HL-60 (cell line): ENCODE measurements around the gene AK4.

Experiments used
- DNase-seq, 2 experiments: peaks; one replicate each; pipeline ENCODE4 v3.0.0-alpha.2; 2010 to 2020; ENCODE audit warnings: low read depth in 1 of 2, low spot score in 1 of 2
- H3K27ac ChIP-seq: fragments of 250-450 bp; sonication (Bioruptor Pico); replicated peaks from 2 replicates; pipeline ENCODE4 v1.5.1; 2020; ENCODE audit warnings: mild to moderate bottlenecking, moderate library complexity
- H3K27me3 ChIP-seq: fragments of 250-450 bp; sonication (Bioruptor Pico); 2 replicates; pipeline ENCODE4 v1.5.1; 2021; ENCODE audit warnings: mild to moderate bottlenecking, moderate library complexity; ENCODE audit not compliant: insufficient read depth, poor library complexity, severe bottlenecking
- H3K4me3 ChIP-seq: replicated peaks from 2 replicates; pipeline ENCODE4 v1.5.1; 2011; ENCODE audit warnings: mild to moderate bottlenecking, control low read depth, low read length; ENCODE audit not compliant: insufficient read depth
- GABPA ChIP-seq: IDR thresholded peaks from 2 replicates; pipeline ENCODE4 v1.6.1; 2012; ENCODE audit warnings: low read depth
- POLR2AphosphoS5 ChIP-seq: IDR thresholded peaks from 2 replicates; pipeline ENCODE4 v1.6.1; 2012; ENCODE audit warnings: low read depth
- SPI1 ChIP-seq: IDR thresholded peaks from 2 replicates; pipeline ENCODE4 v1.6.1; 2012; ENCODE audit warnings: low read depth, mild to moderate bottlenecking, borderline replicate concordance
- TF ChIP-seq, protein P1 (sequence below): IDR thresholded peaks from 2 replicates; pipeline ENCODE4 v1.6.1; 2012; ENCODE audit warnings: low read depth; ENCODE audit not compliant: insufficient replicate concordance
- TF ChIP-seq, protein P2 (sequence below): IDR thresholded peaks from one replicate; pipeline ENCODE4 v1.5.1; 2011; ENCODE audit warnings: low read length, control low read depth, inconsistent platforms; ENCODE audit not compliant: insufficient read depth

The AK4 gene

DNA sequence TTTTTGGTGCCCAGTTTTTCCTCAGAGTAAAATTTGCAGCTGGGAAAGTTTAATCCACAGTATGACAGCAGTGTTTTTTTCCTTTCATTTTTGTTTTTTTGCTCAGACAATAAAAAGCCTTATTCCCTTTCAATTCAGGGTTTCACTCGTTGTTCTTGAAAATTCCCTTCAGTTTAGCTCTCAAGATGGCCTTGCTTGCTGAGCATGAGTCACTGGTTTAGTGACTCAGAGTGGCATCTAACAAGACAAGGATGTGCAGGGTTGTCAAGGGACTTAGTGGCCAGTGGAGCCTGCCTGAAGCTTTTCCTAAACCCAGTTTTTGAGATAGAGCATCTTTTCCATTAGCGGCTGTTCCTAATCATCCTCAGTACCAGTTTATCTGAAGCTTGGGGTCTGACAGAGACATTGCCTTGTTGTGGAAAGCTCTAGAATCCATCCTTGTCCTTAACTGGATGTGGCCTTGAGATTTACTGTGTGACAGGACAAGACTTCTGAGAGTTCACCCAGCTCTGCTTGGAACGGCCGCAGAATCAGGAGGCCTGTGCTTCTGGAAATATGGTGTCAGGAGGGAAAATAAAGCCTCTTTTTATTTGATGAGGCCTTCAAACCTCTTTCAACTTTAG, 113.0 kb downstream of the AK4 start:
- TF ChIP-seq GABPA (no peak), SPI1 (no peak), POLR2AphosphoS5 (no peak)
- TF ChIP-seq, protein P1, sequence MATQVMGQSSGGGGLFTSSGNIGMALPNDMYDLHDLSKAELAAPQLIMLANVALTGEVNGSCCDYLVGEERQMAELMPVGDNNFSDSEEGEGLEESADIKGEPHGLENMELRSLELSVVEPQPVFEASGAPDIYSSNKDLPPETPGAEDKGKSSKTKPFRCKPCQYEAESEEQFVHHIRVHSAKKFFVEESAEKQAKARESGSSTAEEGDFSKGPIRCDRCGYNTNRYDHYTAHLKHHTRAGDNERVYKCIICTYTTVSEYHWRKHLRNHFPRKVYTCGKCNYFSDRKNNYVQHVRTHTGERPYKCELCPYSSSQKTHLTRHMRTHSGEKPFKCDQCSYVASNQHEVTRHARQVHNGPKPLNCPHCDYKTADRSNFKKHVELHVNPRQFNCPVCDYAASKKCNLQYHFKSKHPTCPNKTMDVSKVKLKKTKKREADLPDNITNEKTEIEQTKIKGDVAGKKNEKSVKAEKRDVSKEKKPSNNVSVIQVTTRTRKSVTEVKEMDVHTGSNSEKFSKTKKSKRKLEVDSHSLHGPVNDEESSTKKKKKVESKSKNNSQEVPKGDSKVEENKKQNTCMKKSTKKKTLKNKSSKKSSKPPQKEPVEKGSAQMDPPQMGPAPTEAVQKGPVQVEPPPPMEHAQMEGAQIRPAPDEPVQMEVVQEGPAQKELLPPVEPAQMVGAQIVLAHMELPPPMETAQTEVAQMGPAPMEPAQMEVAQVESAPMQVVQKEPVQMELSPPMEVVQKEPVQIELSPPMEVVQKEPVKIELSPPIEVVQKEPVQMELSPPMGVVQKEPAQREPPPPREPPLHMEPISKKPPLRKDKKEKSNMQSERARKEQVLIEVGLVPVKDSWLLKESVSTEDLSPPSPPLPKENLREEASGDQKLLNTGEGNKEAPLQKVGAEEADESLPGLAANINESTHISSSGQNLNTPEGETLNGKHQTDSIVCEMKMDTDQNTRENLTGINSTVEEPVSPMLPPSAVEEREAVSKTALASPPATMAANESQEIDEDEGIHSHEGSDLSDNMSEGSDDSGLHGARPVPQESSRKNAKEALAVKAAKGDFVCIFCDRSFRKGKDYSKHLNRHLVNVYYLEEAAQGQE: no peak
- TF ChIP-seq, protein P2, sequence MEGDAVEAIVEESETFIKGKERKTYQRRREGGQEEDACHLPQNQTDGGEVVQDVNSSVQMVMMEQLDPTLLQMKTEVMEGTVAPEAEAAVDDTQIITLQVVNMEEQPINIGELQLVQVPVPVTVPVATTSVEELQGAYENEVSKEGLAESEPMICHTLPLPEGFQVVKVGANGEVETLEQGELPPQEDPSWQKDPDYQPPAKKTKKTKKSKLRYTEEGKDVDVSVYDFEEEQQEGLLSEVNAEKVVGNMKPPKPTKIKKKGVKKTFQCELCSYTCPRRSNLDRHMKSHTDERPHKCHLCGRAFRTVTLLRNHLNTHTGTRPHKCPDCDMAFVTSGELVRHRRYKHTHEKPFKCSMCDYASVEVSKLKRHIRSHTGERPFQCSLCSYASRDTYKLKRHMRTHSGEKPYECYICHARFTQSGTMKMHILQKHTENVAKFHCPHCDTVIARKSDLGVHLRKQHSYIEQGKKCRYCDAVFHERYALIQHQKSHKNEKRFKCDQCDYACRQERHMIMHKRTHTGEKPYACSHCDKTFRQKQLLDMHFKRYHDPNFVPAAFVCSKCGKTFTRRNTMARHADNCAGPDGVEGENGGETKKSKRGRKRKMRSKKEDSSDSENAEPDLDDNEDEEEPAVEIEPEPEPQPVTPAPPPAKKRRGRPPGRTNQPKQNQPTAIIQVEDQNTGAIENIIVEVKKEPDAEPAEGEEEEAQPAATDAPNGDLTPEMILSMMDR: no peak
- DNase-seq: no peak
- H3K27me3 ChIP-seq: peaks cover 39% of the 10 kb centered on the region
- H3K4me3 ChIP-seq: no peak overlapping the region
- no peak overlapping the region for H3K27ac ChIP-seq

DNA sequence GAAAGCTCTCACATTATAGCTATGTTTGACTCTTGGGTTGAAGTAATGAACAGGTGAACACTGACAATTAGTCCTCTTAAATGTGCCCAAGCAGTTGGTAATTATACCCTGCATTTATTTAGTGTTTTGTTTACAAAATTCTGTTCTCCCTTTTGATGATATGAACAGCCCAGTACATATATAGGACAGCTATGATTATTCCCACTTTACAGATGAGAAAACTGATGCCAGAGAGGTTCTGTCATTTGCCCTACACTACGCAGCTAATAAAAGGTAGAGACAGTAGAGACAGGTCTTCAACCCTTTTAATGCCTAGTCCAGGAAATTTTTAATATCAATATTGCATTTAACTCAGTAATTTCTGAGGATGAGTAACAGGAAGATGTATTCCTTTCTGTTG, 115.3 kb downstream of the AK4 start:
- TF ChIP-seq, protein P2: no peak
- TF ChIP-seq GABPA (no peak), POLR2AphosphoS5 (no peak), SPI1 (no peak)
- TF ChIP-seq, protein P1: no peak
- no peak for DNase-seq
- Histone ChIP-seq H3K4me3 (no peak overlapping the region), H3K27ac (no peak overlapping the region), H3K27me3 (peaks cover 47% of the 10 kb centered on the region)

DNA sequence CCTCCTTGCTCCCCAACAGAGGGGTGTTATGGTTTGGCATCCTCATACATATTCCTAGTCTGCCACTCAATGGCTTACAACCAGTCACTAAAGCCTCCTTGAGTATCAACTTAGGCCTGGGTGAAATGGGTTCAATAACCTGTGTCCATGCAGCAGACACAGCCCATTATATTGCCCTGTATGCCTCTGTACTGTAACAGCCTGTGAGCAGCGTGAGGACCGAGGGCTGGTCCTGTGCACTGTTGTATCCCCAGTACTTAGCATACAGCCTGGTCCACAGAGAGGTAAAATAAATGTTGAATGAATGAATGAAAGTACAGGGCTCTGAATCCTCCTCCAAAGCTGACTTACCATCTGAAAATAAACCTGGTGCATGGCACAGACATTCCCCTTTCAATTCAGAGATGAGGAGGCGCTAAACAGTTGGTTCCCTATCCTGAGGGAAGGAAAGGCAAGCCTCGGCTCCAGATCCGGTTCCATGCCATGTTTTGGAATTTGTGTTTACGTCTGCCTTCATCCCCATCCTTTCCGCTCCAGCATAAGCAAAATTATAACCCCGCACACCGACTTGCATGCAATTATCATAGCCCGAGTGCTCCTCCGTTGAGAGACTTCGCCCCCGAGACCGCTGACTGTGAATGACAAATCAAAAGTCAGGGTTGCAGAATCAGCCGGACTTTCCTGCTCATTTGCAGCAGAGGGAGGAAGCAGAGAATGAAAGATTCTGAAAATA, 116.4 kb downstream of the AK4 start:
- no peak overlapping the region for H3K27ac ChIP-seq
- H3K4me3 ChIP-seq: no peak overlapping the region
- no peak for TF ChIP-seq GABPA
- no peak for TF ChIP-seq SPI1
- TF ChIP-seq, protein P1: no peak
- TF ChIP-seq, protein P2: no peak
- TF ChIP-seq POLR2AphosphoS5: no peak
- H3K27me3 ChIP-seq: peaks cover 46% of the 10 kb centered on the region
- no peak for DNase-seq
